Mesendoderm (in vitro differentiated cells): ENCODE measurements around the gene PKHD1.

Source experiments
- DNase-seq: peaks from one replicate; pipeline ENCODE4 v3.0.0; 2013
- H2AK5ac ChIP-seq: 2 replicates; pipeline ENCODE4 v1.6.1; 2013; ENCODE audit warnings: low read length, inconsistent platforms
- H2BK120ac ChIP-seq: 2 replicates; pipeline ENCODE4 v1.6.1; 2013; ENCODE audit warnings: low read depth, mild to moderate bottlenecking, low read length, moderate library complexity, mixed read lengths
- H2BK15ac ChIP-seq: replicated peaks from 2 replicates; pipeline ENCODE4 v1.6.1; 2013; ENCODE audit warnings: low read depth, mild to moderate bottlenecking, moderate library complexity
- H2BK5ac ChIP-seq: 2 replicates; pipeline ENCODE4 v1.6.1; 2013; ENCODE audit warnings: low read length, inconsistent platforms
- H3K18ac ChIP-seq: 2 replicates; pipeline ENCODE4 v1.6.1; 2013; ENCODE audit warnings: mild to moderate bottlenecking, low read length, mixed read lengths
- H3K23ac ChIP-seq: one replicate; pipeline ENCODE4 v1.6.1; 2013; ENCODE audit warnings: low read length
- H3K27ac ChIP-seq: 2 replicates; pipeline ENCODE4 v1.5.1; 2013; ENCODE audit warnings: low read depth, mild to moderate bottlenecking, inconsistent platforms, low read length, moderate library complexity
- H3K27me3 ChIP-seq: 2 replicates; pipeline ENCODE4 v1.6.1; 2013; ENCODE audit warnings: low read length, control low read depth, mild to moderate bottlenecking, inconsistent platforms; ENCODE audit not compliant: insufficient read depth, poor library complexity
- H3K36me3 ChIP-seq: 2 replicates; pipeline ENCODE4 v1.6.1; 2013; ENCODE audit warnings: low read length, inconsistent platforms; ENCODE audit not compliant: control insufficient read depth, insufficient read depth
- H3K4ac ChIP-seq: one replicate; pipeline ENCODE4 v1.6.1; 2013; ENCODE audit warnings: low read depth, mild to moderate bottlenecking, low read length, moderate library complexity
- H3K4me1 ChIP-seq: 2 replicates; pipeline ENCODE4 v1.6.1; 2013; ENCODE audit warnings: low read depth, low read length, inconsistent platforms; ENCODE audit not compliant: control insufficient read depth
- H3K4me2 ChIP-seq: 2 replicates; pipeline ENCODE4 v1.6.1; 2013; ENCODE audit warnings: low read length
- H3K4me3 ChIP-seq: 2 replicates; pipeline ENCODE4 v1.5.1; 2013; ENCODE audit warnings: mild to moderate bottlenecking, low read length
- H3K56ac ChIP-seq: one replicate; pipeline ENCODE4 v1.6.1; 2013; ENCODE audit warnings: low read length
- H3K79me1 ChIP-seq: 2 replicates; pipeline ENCODE4 v1.6.1; 2013; ENCODE audit warnings: low read length, inconsistent platforms
- H3K79me2 ChIP-seq: 2 replicates; pipeline ENCODE4 v1.6.1; 2013; ENCODE audit warnings: mild to moderate bottlenecking, low read length; ENCODE audit not compliant: control insufficient read depth, insufficient read depth
- H3K9ac ChIP-seq: 2 replicates; pipeline ENCODE4 v1.6.1; 2013; ENCODE audit warnings: low read length, inconsistent platforms
- H4K5ac ChIP-seq: one replicate; pipeline ENCODE4 v1.6.1; 2013; ENCODE audit warnings: low read length
- H4K8ac ChIP-seq: one replicate; pipeline ENCODE4 v1.6.1; 2013; ENCODE audit warnings: low read depth, mild to moderate bottlenecking, control low read depth, low read length, moderate library complexity
- WGBS: extraction: QIAGEN DNeasy Blood & Tissue Kit; methylation state at CpG from one replicate; pipeline ENCODE4 v1.1.7; 2013; ENCODE audit warnings: low lambda C conversion rate, missing lambda C conversion rate; ENCODE audit not compliant: insufficient coverage; ENCODE audit errors: extremely low coverage; 5-methylcytosine and 5-hydroxymethylcytosine counted together

The PKHD1 gene

GRCh38 chr6:51630011-51630410 is 457.4 kb downstream of the PKHD1 start:
- no peak for DNase-seq

GRCh38 chr6:51626391-51626790 is 461.0 kb downstream of the PKHD1 start:
- H3K4me3 ChIP-seq, result no peak overlapping the region
- no peak overlapping the region for H3K18ac ChIP-seq
- H3K27me3 ChIP-seq, result no peaks in the 10 kb centered on the region
- H3K79me1 ChIP-seq, result no peaks in the 10 kb centered on the region
- H3K4ac ChIP-seq, result no peak overlapping the region
- DNase-seq, result no peak
- H3K56ac ChIP-seq, result no peak overlapping the region
- no peaks in the 10 kb centered on the region for H3K4me1 ChIP-seq
- no peak overlapping the region for H4K8ac ChIP-seq
- no CpG with 5 or more reads among the region's 1 CpG for WGBS
- H3K4me2 ChIP-seq, result no peak overlapping the region
- H3K36me3 ChIP-seq, result no peaks in the 10 kb centered on the region
- no peak overlapping the region for H2BK15ac ChIP-seq
- no peak overlapping the region for H2AK5ac ChIP-seq
- H3K9ac ChIP-seq, result no peak overlapping the region
- H3K23ac ChIP-seq, result no peak overlapping the region
- no peak overlapping the region for H3K27ac ChIP-seq
- no peak overlapping the region for H2BK5ac ChIP-seq
- H4K5ac ChIP-seq, result no peak overlapping the region
- no peak overlapping the region for H2BK120ac ChIP-seq
- H3K79me2 ChIP-seq, result no peaks in the 10 kb centered on the region

More at GRCh38 chr6:51630011-51630410, 457.4 kb downstream of the PKHD1 start:
- Histone ChIP-seq H3K4me2 (no peak overlapping the region), H3K79me2 (no peaks in the 10 kb centered on the region), H3K79me1 (no peaks in the 10 kb centered on the region), H4K8ac (no peak overlapping the region), H3K36me3 (no peaks in the 10 kb centered on the region), H2BK5ac (no peak overlapping the region), H4K5ac (no peak overlapping the region), H3K23ac (no peak overlapping the region), H2BK120ac (no peak overlapping the region), H3K4ac (no peak overlapping the region), H3K27me3 (no peaks in the 10 kb centered on the region), H2BK15ac (no peak overlapping the region), H3K27ac (no peak overlapping the region), H3K56ac (no peak overlapping the region), H3K4me3 (no peak overlapping the region), H3K18ac (no peak overlapping the region), H3K4me1 (no peaks in the 10 kb centered on the region), H3K9ac (no peak overlapping the region), H2AK5ac (no peak overlapping the region)
- WGBS, result no CpG with 5 or more reads among the region's 4 CpGs

DNA sequence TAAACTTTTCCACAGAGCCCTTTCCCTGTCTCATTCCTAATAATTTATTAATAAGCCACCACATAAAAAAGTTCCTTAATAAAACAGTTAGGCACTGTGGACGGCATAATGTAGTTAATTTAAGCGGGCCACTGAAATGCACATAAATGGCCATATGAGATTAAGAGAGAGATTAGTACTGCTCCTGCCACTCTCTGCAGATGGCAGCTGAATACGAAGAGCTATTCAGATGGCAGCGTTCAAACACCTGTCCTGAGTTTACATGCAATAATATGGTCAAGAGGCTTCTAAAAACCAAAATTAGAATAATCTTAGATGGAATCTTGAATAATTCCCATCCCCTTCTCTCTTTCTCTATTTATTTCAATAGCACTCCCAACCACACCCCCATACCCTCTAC is 461.8 kb downstream of the PKHD1 start:
- Histone ChIP-seq H4K5ac (no peak overlapping the region), H3K79me2 (no peaks in the 10 kb centered on the region), H3K56ac (no peak overlapping the region), H3K18ac (no peak overlapping the region), H4K8ac (no peak overlapping the region), H2BK120ac (no peak overlapping the region), H2BK15ac (no peak overlapping the region), H2AK5ac (no peak overlapping the region), H3K27me3 (no peaks in the 10 kb centered on the region), H3K36me3 (no peaks in the 10 kb centered on the region), H3K4ac (no peak overlapping the region), H3K4me3 (no peak overlapping the region), H3K27ac (no peak overlapping the region), H3K23ac (no peak overlapping the region), H3K79me1 (no peaks in the 10 kb centered on the region), H3K4me1 (no peaks in the 10 kb centered on the region), H2BK5ac (no peak overlapping the region), H3K9ac (no peak overlapping the region), H3K4me2 (no peak overlapping the region)
- no CpG with 5 or more reads among the region's 4 CpGs for WGBS
- no peak for DNase-seq

DNA sequence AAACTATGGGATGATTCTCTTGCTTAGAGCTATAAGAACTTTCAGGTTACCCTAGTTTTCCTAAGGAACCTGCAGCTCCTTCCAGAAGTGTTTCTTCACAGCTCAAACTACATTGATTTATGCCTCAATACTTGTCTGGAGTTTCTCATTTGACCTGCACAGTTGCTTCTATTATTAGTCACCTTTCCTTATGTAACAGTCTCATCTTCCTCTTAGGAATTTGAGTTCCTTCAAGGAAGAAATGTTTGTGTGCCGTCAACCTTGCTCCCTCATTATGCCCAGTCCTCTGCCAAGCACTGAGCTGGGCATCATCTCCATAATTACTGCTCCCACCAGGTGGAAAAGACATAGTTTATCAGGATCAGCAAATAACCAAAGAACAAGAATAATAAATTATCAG is 466.4 kb downstream of the PKHD1 start:
- no peak for DNase-seq
- Histone ChIP-seq H3K4me1 (no peaks in the 10 kb centered on the region), H3K27ac (no peak overlapping the region), H2BK5ac (no peak overlapping the region), H3K79me2 (no peaks in the 10 kb centered on the region), H3K4me2 (no peak overlapping the region), H3K4me3 (no peak overlapping the region), H3K18ac (no peak overlapping the region), H2BK120ac (no peak overlapping the region), H3K27me3 (no peaks in the 10 kb centered on the region), H2BK15ac (no peak overlapping the region), H3K9ac (no peak overlapping the region), H3K23ac (no peak overlapping the region), H3K56ac (no peak overlapping the region), H4K8ac (no peak overlapping the region), H2AK5ac (no peak overlapping the region), H3K4ac (no peak overlapping the region), H3K36me3 (no peaks in the 10 kb centered on the region), H3K79me1 (no peaks in the 10 kb centered on the region), H4K5ac (no peak overlapping the region)
- WGBS, result no CpG with 5 or more reads among the region's 1 CpG

DNA sequence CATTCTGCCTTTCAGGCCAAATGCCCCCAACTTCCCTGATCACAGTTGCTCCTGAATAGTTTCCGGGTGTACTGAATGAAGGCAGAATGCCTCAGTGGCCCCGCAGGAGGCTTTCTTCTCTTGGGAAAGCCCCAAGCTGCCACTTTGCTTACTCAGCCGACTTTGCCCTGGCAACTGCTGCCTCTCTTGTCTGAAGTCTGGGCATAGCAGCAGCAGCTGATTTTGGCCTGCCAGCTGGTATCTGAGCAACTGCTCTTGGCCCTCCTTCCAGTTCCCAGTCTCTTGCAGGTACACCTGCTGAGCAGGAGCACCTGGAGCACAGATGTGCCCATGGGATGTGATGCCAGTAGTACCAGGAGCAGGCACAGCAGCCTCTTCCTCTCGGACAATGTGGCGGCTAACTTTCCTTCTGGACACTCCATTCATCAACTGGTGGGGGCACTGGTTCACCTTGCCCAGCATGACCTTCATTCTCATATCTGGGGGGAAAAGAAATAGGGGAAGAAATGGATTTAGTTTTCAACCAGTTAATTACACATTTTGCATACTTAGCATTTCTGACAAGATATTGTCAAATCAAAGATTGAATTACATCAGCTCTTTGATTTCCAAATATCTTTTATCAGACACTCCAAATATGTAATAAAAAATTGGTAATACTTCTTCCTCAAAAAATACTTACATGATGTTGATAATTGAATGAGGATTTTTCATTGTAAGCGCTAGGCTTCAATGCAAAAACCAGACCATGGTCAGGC is 468.2 kb downstream of the PKHD1 start:
- Histone ChIP-seq H3K79me2 (no peaks in the 10 kb centered on the region), H3K79me1 (no peaks in the 10 kb centered on the region), H3K4ac (no peak overlapping the region), H3K18ac (no peak overlapping the region), H3K27ac (no peak overlapping the region), H3K4me2 (no peak overlapping the region), H3K36me3 (no peaks in the 10 kb centered on the region), H2BK5ac (no peak overlapping the region), H3K4me3 (no peak overlapping the region), H3K23ac (no peak overlapping the region), H4K5ac (no peak overlapping the region), H2BK15ac (no peak overlapping the region), H3K56ac (no peak overlapping the region), H3K27me3 (no peaks in the 10 kb centered on the region), H2BK120ac (no peak overlapping the region), H3K4me1 (no peaks in the 10 kb centered on the region), H4K8ac (no peak overlapping the region), H2AK5ac (no peak overlapping the region), H3K9ac (no peak overlapping the region)
- DNase-seq, result no peak
- WGBS, result no CpG with 5 or more reads among the region's 6 CpGs

DNA sequence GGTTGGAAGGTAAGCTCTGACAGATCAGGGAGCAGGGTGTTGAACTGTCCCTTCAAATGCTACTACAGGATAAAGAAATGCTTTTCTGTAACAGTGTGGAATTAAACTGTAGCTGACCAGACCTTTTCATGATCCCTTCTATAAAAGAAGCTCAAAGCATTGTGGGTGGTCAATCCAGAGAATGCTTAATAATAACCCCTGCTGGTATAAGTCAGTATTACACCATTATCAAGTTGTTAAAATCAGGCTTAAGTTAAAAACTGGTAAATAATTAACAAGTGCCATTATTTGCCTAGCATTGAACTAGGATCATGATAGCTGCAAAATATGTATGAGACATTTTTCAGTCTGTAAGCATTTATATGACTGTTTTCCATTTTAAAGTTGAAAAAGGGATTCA is 468.9 kb downstream of the PKHD1 start:
- H3K27me3 ChIP-seq, result no peaks in the 10 kb centered on the region
- DNase-seq, result peak; percentile 36
- no peak overlapping the region for H3K4ac ChIP-seq
- H3K4me1 ChIP-seq, result no peaks in the 10 kb centered on the region
- H4K8ac ChIP-seq, result no peak overlapping the region
- no peaks in the 10 kb centered on the region for H3K79me2 ChIP-seq
- H3K9ac ChIP-seq, result no peak overlapping the region
- no peak overlapping the region for H2BK5ac ChIP-seq
- no peak overlapping the region for H2AK5ac ChIP-seq
- no peak overlapping the region for H2BK15ac ChIP-seq
- H4K5ac ChIP-seq, result no peak overlapping the region
- no peak overlapping the region for H2BK120ac ChIP-seq
- H3K27ac ChIP-seq, result no peak overlapping the region
- no peak overlapping the region for H3K4me2 ChIP-seq
- H3K4me3 ChIP-seq, result no peak overlapping the region
- no peak overlapping the region for H3K56ac ChIP-seq
- no peak overlapping the region for H3K18ac ChIP-seq
- no peaks in the 10 kb centered on the region for H3K79me1 ChIP-seq
- H3K23ac ChIP-seq, result no peak overlapping the region
- H3K36me3 ChIP-seq, result no peaks in the 10 kb centered on the region
